Stimulated activated CD8-positive, alpha-beta memory T cell treated with anti-CD3 and anti-CD28 coated beads, Interleukin-4, amount 100 ng/mL, for 1 hour (primary cell): Measurements from ENCODE around the gene UBE2H.

Experiments
- DNase-seq, 2 donors: peaks; one replicate each; pipeline ENCODE4 v3.0.0-alpha.2; 2020; ENCODE audit warnings: low read depth in 2 of 2, low spot score in 1 of 2

Gene UBE2H

GRCh38 chr7:129950933-129951225, 1.9 kb downstream of the UBE2H start:
- no peak for DNase-seq

GRCh38 chr7:129950191-129950932, 2.4 kb downstream of the UBE2H start:
- DNase-seq, result no peak

GRCh38 chr7:129949292-129950133, 3.2 kb downstream of the UBE2H start:
- DNase-seq, result no peak

GRCh38 chr7:129948877-129949291, 3.9 kb downstream of the UBE2H start:
- DNase-seq, result peak; percentile 67 to 77

GRCh38 chr7:129948338-129948737, 4.4 kb downstream of the UBE2H start:
- no peak for DNase-seq

- DNase-seq, result no peak
Observed at GRCh38 chr7:129947701-129948100, 5.1 kb downstream of the UBE2H start.

- DNase-seq, result no peak
Observed at GRCh38 chr7:129947049-129947448, 5.7 kb downstream of the UBE2H start.

- DNase-seq, result no peak
Observed at GRCh38 chr7:129946282-129946681, 6.5 kb downstream of the UBE2H start.

- no peak for DNase-seq
Observed at GRCh38 chr7:129943352-129943751, 9.4 kb downstream of the UBE2H start.

- no peak for DNase-seq
Observed at GRCh38 chr7:129940329-129940728, 12.4 kb downstream of the UBE2H start.

- DNase-seq, result no peak
Observed at GRCh38 chr7:129939881-129940280, 12.9 kb downstream of the UBE2H start.

- no peak for DNase-seq
Observed at GRCh38 chr7:129933627-129934026, 19.1 kb downstream of the UBE2H start.

GRCh38 chr7:129926618-129927017, 26.1 kb downstream of the UBE2H start:
- no peak for DNase-seq

GRCh38 chr7:129925416-129926002, 27.3 kb downstream of the UBE2H start:
- no peak for DNase-seq

GRCh38 chr7:129924602-129925001, 28.2 kb downstream of the UBE2H start:
- no peak for DNase-seq

- DNase-seq, result no peak
Observed at GRCh38 chr7:129923709-129924108, 29.1 kb downstream of the UBE2H start.

GRCh38 chr7:129919492-129919891, 33.3 kb downstream of the UBE2H start:
- DNase-seq, result no peak

- DNase-seq, result no peak
Observed at GRCh38 chr7:129918922-129919321, 33.8 kb downstream of the UBE2H start.

- DNase-seq, result no peak
Observed at GRCh38 chr7:129917934-129918333, 34.8 kb downstream of the UBE2H start.

GRCh38 chr7:129914536-129915272, 38.1 kb downstream of the UBE2H start:
- no peak for DNase-seq

GRCh38 chr7:129913428-129913827, 39.3 kb downstream of the UBE2H start:
- DNase-seq, result no peak

GRCh38 chr7:129911790-129912189, 41.0 kb downstream of the UBE2H start:
- DNase-seq, result no peak
